A549 (cell line): ENCODE measurements around the gene DDX1. TPM values are rescaled to one million over a fixed set of nuclear protein-coding genes. Genes with fewer than 3 reads are reported as not detected.

Experiments used
- ATAC-seq, 2 experiments: fragments of 200-7000 bp in 1 of 2; fragments of >200 bp in 1 of 2; cut with Nextera tagmentation in 1 of 2; cut with Tn5 transposase in 1 of 2; 3 replicates each; pipeline versions ENCODE4 v1.8.0 to v1.9.1; 2018 to 2020; ENCODE audit warnings: mild to moderate bottlenecking in 1 of 2, moderate library complexity in 1 of 2
- CTCF ChIA-PET: fragments of 300-600 bp; sonication (Branson Sonifier 250); formaldehyde crosslinking; extraction: SDS; loops from one replicate; lab custom pipeline; 2021; ENCODE audit warnings: antibody characterized with exemption, inconsistent platforms; lab: Yijun Ruan, JAX
- POLR2A ChIA-PET: fragments of 350-600 bp; formaldehyde crosslinking; extraction: SDS; loops from one replicate; lab custom pipeline; 2021; ENCODE audit warnings: antibody characterized with exemption, inconsistent platforms; lab: Yijun Ruan, JAX
- DNase-seq, 2 experiments: peaks; one replicate each; pipeline versions ENCODE4 v3.0.0 to v3.0.0-alpha.2; 2011 to 2016; ENCODE audit warnings: low read depth in 1 of 2, low spot score in 1 of 2
- FAIRE-seq: peaks from 2 replicates; lab custom pipeline; 2011; peaks lifted over from hg19 to GRCh38; lab: Jason Lieb, UNC
- H3K27ac ChIP-seq, 2 experiments: fragments of >200 bp; sonication (Bioruptor Twin); formaldehyde crosslinking; 3 replicates each; pipeline ENCODE4 v1.5.1; 2016 to 2017
- H3K4me1 ChIP-seq: fragments of >200 bp; sonication (Bioruptor Twin); formaldehyde crosslinking; 3 replicates; pipeline ENCODE4 v1.6.1; 2016
- H3K4me2 ChIP-seq: fragments of >200 bp; sonication (Bioruptor Twin); formaldehyde crosslinking; 3 replicates; pipeline ENCODE4 v1.6.1; 2016
- H3K4me3 ChIP-seq: fragments of >200 bp; sonication (Bioruptor Twin); formaldehyde crosslinking; 3 replicates; pipeline ENCODE4 v1.5.1; 2016
- H3K9me3 ChIP-seq: fragments of >200 bp; sonication (Bioruptor Twin); formaldehyde crosslinking; 3 replicates; pipeline ENCODE4 v1.6.1; 2016
- ATOH8 ChIP-seq: fragments of 250-450 bp; sonication (Bioruptor Pico); IDR thresholded peaks from 2 replicates; pipeline ENCODE4 v1.5.0; 2020; ENCODE audit warnings: low read depth, mild to moderate bottlenecking, moderate library complexity
- BHLHE40 ChIP-seq: IDR thresholded peaks from 2 replicates; pipeline ENCODE4 v1.6.1; 2012; ENCODE audit warnings: low read depth, low read length, inconsistent platforms
- CBX2 ChIP-seq: fragments of 200-600 bp; sonication (generic); IDR thresholded peaks from 2 replicates; pipeline ENCODE4 v1.6.1; 2016; ENCODE audit warnings: low read depth, mild to moderate bottlenecking, borderline replicate concordance
- CBX8 ChIP-seq: fragments of 200-600 bp; sonication (generic); IDR thresholded peaks from 2 replicates; pipeline ENCODE4 v1.6.1; 2016
- CEBPB ChIP-seq, 2 experiments: fragments of >200 bp in 1 of 2; sonication (Bioruptor Twin) in 1 of 2; formaldehyde crosslinking in 1 of 2; IDR thresholded peaks; 2 replicates each; pipeline ENCODE4 v1.6.1; 2012 to 2016
- CHD2 ChIP-seq: fragments of 150-350 bp; IDR thresholded peaks from 2 replicates; pipeline ENCODE4 v1.6.1; 2014; ENCODE audit warnings: low read length; ENCODE audit not compliant: partially characterized antibody
- CTCF ChIP-seq: fragments of >200 bp; sonication (Bioruptor Twin); formaldehyde crosslinking; IDR thresholded peaks from 3 replicates; pipeline ENCODE4 v1.5.1; 2016
- E2F6 ChIP-seq: IDR thresholded peaks from 2 replicates; pipeline ENCODE4 v1.6.1; 2012; ENCODE audit warnings: low read depth, borderline replicate concordance
- EHF ChIP-seq: fragments of 250-450 bp; sonication (Bioruptor Pico); IDR thresholded peaks from 2 replicates; pipeline ENCODE4 v1.5.0; 2020; ENCODE audit warnings: mild to moderate bottlenecking
- EP300 ChIP-seq, 2 experiments: fragments of >200 bp; sonication (Bioruptor Twin); formaldehyde crosslinking; IDR thresholded peaks; 2 replicates in 1 of 2; 3 replicates in 1 of 2; pipeline ENCODE4 v1.6.1; 2016 to 2017
- ESRRA ChIP-seq: fragments of 150-350 bp; IDR thresholded peaks from 2 replicates; pipeline ENCODE4 v1.6.1; 2014; ENCODE audit warnings: mild to moderate bottlenecking, low read length, borderline replicate concordance
- FOSB ChIP-seq: fragments of 250-450 bp; sonication (Bioruptor Pico); IDR thresholded peaks from 2 replicates; pipeline ENCODE4 v1.5.0; 2020; ENCODE audit warnings: mild to moderate bottlenecking, moderate library complexity
- GATA3 ChIP-seq: IDR thresholded peaks from 2 replicates; pipeline ENCODE4 v1.6.1; 2012; ENCODE audit warnings: borderline replicate concordance
- HES2 ChIP-seq: fragments of >200 bp; sonication (Bioruptor Twin); formaldehyde crosslinking; IDR thresholded peaks from 2 replicates; pipeline ENCODE4 v1.6.1; 2016
- HMGXB4 ChIP-seq: fragments of 250-450 bp; sonication (Bioruptor Pico); IDR thresholded peaks from 2 replicates; pipeline ENCODE4 v1.5.0; 2021; ENCODE audit warnings: mild to moderate bottlenecking, moderate library complexity, borderline replicate concordance
- HOXB13 ChIP-seq: fragments of 250-450 bp; sonication (Bioruptor Pico); IDR thresholded peaks from 2 replicates; pipeline ENCODE4 v1.5.0; 2020; ENCODE audit warnings: low read depth, mild to moderate bottlenecking, moderate library complexity
- JUN ChIP-seq, 2 experiments: fragments of >200 bp; sonication (Bioruptor Twin); formaldehyde crosslinking; IDR thresholded peaks; 2 replicates in 1 of 2; 3 replicates in 1 of 2; pipeline ENCODE4 v1.6.1; 2016 to 2017
- JUNB ChIP-seq: fragments of >200 bp; sonication (Bioruptor Twin); formaldehyde crosslinking; IDR thresholded peaks from 2 replicates; pipeline ENCODE4 v1.6.1; 2016
- KDM5A ChIP-seq: fragments of 200-600 bp; sonication (generic); IDR thresholded peaks from 2 replicates; pipeline ENCODE4 v1.6.1; 2016; ENCODE audit warnings: antibody characterized with exemption, mild to moderate bottlenecking
- MAX ChIP-seq: IDR thresholded peaks from 2 replicates; pipeline ENCODE4 v1.6.1; 2012
- NFE2L2 ChIP-seq: fragments of 150-350 bp; conservative IDR thresholded peaks from 2 replicates; pipeline ENCODE4 v1.6.1; 2014; ENCODE audit warnings: low read length
- NPAS2 ChIP-seq: fragments of 250-450 bp; sonication (Bioruptor Pico); IDR thresholded peaks from 2 replicates; pipeline ENCODE4 v1.8.0; 2022; ENCODE audit warnings: mild to moderate bottlenecking, moderate library complexity, borderline replicate concordance
- POLR2AphosphoS2 ChIP-seq: conservative IDR thresholded peaks from 2 replicates; pipeline ENCODE4 v1.6.1; 2012; ENCODE audit warnings: low read length, improper control_type of control experiment, inconsistent platforms
- RARB ChIP-seq: fragments of 250-450 bp; sonication (Bioruptor Pico); IDR thresholded peaks from 2 replicates; pipeline ENCODE4 v1.8.0; 2021; ENCODE audit warnings: mild to moderate bottlenecking, moderate library complexity
- RCOR1 ChIP-seq: fragments of 150-350 bp; IDR thresholded peaks from 2 replicates; pipeline ENCODE4 v1.6.1; 2014; ENCODE audit warnings: antibody characterized with exemption, low read length, low read depth
- REST ChIP-seq: fragments of 200-600 bp; sonication (generic); IDR thresholded peaks from 2 replicates; pipeline ENCODE4 v1.6.1; 2016; ENCODE audit warnings: antibody characterized with exemption, mild to moderate bottlenecking, moderate library complexity
- RFX5 ChIP-seq: fragments of 450-650 bp; IDR thresholded peaks from 2 replicates; pipeline ENCODE4 v1.7.1; 2014; ENCODE audit warnings: antibody characterized with exemption, mild to moderate bottlenecking, moderate library complexity
- SREBF2 ChIP-seq: fragments of 450-650 bp; IDR thresholded peaks from 2 replicates; pipeline ENCODE4 v1.6.1; 2014; ENCODE audit warnings: mild to moderate bottlenecking, moderate library complexity
- ZC3H11A ChIP-seq: fragments of 450-650 bp; IDR thresholded peaks from 2 replicates; pipeline ENCODE4 v1.6.1; 2014; ENCODE audit warnings: antibody characterized with exemption, mild to moderate bottlenecking
- ZFP36 ChIP-seq: fragments of 450-650 bp; IDR thresholded peaks from 2 replicates; pipeline ENCODE4 v1.6.1; 2014; ENCODE audit warnings: borderline replicate concordance; ENCODE audit not compliant: partially characterized antibody
- ZSCAN20 ChIP-seq: fragments of 250-450 bp; sonication (Bioruptor Pico); IDR thresholded peaks from 2 replicates; pipeline ENCODE4 v1.8.0; 2022; ENCODE audit warnings: mild to moderate bottlenecking, moderate library complexity
- WGBS: methylation state at CpG from one replicate; pipeline ENCODE4 v1.1.6; 2017; ENCODE audit errors: missing lambda C conversion rate; 5-methylcytosine and 5-hydroxymethylcytosine counted together
- polyA plus RNA-seq, 4 experiments: library from polyadenylated mRNA; depleted of rRNA in 3 of 4; stranded (reverse); fragments of >200 nt; fragmentation: RNase III in 1 of 4; extraction: RNeasy Plus Mini Kit Qiagen cat#74134 plus additional on column Dnase treatment in 1 of 4; gene quantifications; 2 replicates in 3 of 4; 3 replicates in 1 of 4; pipeline ENCODE4 v1.2.3, GENCODE V29; 2011 to 2017

DDX1 gene
- polyA plus RNA-seq, 2 of the 4 experiments (the other 2 are of a cell fraction) = 157 to 214 TPM

- CTCF ChIA-PET = interaction anchor here (1.3 to 1.4 kb wide), 2 partner anchors 16 to 857 kb away, joined by 3 to 4 read pairs; no protein-coding TSS in a partner anchor
These were observed 59.7 kb downstream of the DDX1 start for GRCh38 chr2:15651367-15651727.

GRCh38 chr2:15652252-15652651, 60.6 kb downstream of the DDX1 start:
- no peak for ATAC-seq
- CTCF ChIA-PET = interaction anchor here (1.4 kb wide), 1 partner anchor 16 kb away, joined by 4 read pairs; no protein-coding TSS in a partner anchor

More at GRCh38 chr2:15651367-15651727, 59.7 kb downstream of the DDX1 start:
- Histone ChIP-seq H3K4me2 (no peak overlapping the region), H3K4me1 (no peaks in the 10 kb centered on the region), H3K27ac (no peak overlapping the region), H3K4me3 (no peak overlapping the region), H3K9me3 (no peaks in the 10 kb centered on the region)
- ATAC-seq = no peak
- TF ChIP-seq SREBF2 (no peak), RARB (no peak), ZFP36 (no peak), CHD2 (no peak), HMGXB4 (CRISPR knock-in tag) (no peak), CBX8 (no peak), EP300 (IDR thresholded peaks at IDR 0.05) (no peak), EHF (CRISPR knock-in tag) (no peak), ZC3H11A (no peak), NFE2L2 (no peak), GATA3 (no peak)
- 70% methylated on average over 7 of the region's 7 CpGs for WGBS
- POLR2A ChIA-PET = no interaction called here
- no peak for FAIRE-seq
- DNase-seq = no peak

GRCh38 chr2:15652801-15653200, 61.1 kb downstream of the DDX1 start:
- FAIRE-seq (no peak), ATAC-seq (no peak), DNase-seq (no peak)
- H3K4me2 ChIP-seq = no peak overlapping the region
- H3K9me3 ChIP-seq = no peaks in the 10 kb centered on the region
- H3K4me1 ChIP-seq = no peaks in the 10 kb centered on the region
- POLR2A ChIA-PET = no interaction called here
- H3K27ac ChIP-seq = no peak overlapping the region
- CTCF ChIA-PET = no interaction called here
- WGBS = 23% methylated on average over 5 of the region's 6 CpGs
- H3K4me3 ChIP-seq = no peak overlapping the region
- no peak for TF ChIP-seq ATOH8 (CRISPR knock-in tag)
- no peak for TF ChIP-seq JUNB
- no peak for TF ChIP-seq GATA3
- TF ChIP-seq E2F6 = no peak
- TF ChIP-seq MAX = no peak
- no peak for TF ChIP-seq REST
- no peak for TF ChIP-seq CBX8
- TF ChIP-seq ZSCAN20 (CRISPR knock-in tag) = no peak
- no peak for TF ChIP-seq HES2
- TF ChIP-seq CTCF = no peak
- TF ChIP-seq ZC3H11A = no peak
- TF ChIP-seq POLR2AphosphoS2 = no peak

More at GRCh38 chr2:15652252-15652651, 60.6 kb downstream of the DDX1 start:
- no peak overlapping the region for H3K4me3 ChIP-seq
- H3K27ac ChIP-seq = no peak overlapping the region
- DNase-seq (no peak), FAIRE-seq (no peak)
- no peak overlapping the region for H3K4me2 ChIP-seq
- POLR2A ChIA-PET = interaction anchor here (0.6 kb wide), 1 partner anchor 209 kb away, joined by 3 read pairs; no protein-coding TSS in a partner anchor
- WGBS = 59% methylated on average over 8 of the region's 8 CpGs
- no peaks in the 10 kb centered on the region for H3K9me3 ChIP-seq
- TF ChIP-seq SREBF2 = no peak
- TF ChIP-seq CBX8 = no peak
- TF ChIP-seq RCOR1 = no peak
- TF ChIP-seq ZSCAN20 (CRISPR knock-in tag) = no peak
- TF ChIP-seq JUN (IDR thresholded peaks at IDR 0.05) = no peak
- no peak for TF ChIP-seq FOSB
- TF ChIP-seq EHF (CRISPR knock-in tag) = no peak
- no peak for TF ChIP-seq HOXB13
- TF ChIP-seq CBX2 = no peak
- no peak for TF ChIP-seq RFX5
- no peak for TF ChIP-seq BHLHE40
- no peak for TF ChIP-seq POLR2AphosphoS2
- no peak for TF ChIP-seq ESRRA
- TF ChIP-seq CEBPB (IDR thresholded peaks at IDR 0.05) = no peak
- TF ChIP-seq NPAS2 (CRISPR knock-in tag) = no peak
- TF ChIP-seq KDM5A = no peak
- TF ChIP-seq RARB = no peak
- no peaks in the 10 kb centered on the region for H3K4me1 ChIP-seq
